ENCODE measurements around the gene STX11.
"Not testable (repeated sequence)": the region's sequence is repeated elsewhere in the genome, so short reads cannot be mapped to it uniquely, and the experiment has no call there.

Gene STX11

GRCh38 chr6:144178323-144178722, 28.0 kb downstream of the STX11 start:
- no peak for DNase-seq

- DNase-seq, result no peak
These were observed 28.9 kb downstream of the STX11 start for GRCh38 chr6:144179237-144179636.

- DNase-seq, result no peak
These were observed 29.5 kb downstream of the STX11 start for GRCh38 chr6:144179828-144180227.

GRCh38 chr6:144180354-144180753, 30.0 kb downstream of the STX11 start:
- DNase-seq, result not testable (repeated sequence)

- DNase-seq, result no peak
These were observed 31.3 kb downstream of the STX11 start for GRCh38 chr6:144181639-144182038.

GRCh38 chr6:144184186-144184585, 33.9 kb downstream of the STX11 start:
- DNase-seq, result not testable (repeated sequence)

- DNase-seq, result no peak
These were observed 35.0 kb downstream of the STX11 start for GRCh38 chr6:144185133-144185836.

GRCh38 chr6:144186817-144187625, 36.7 kb downstream of the STX11 start:
- no peak for DNase-seq

- no peak for DNase-seq
These were observed 39.0 kb downstream of the STX11 start for GRCh38 chr6:144189351-144189750.

- DNase-seq, result no peak
These were observed 39.8 kb downstream of the STX11 start for GRCh38 chr6:144190080-144190479.

GRCh38 chr6:144190593-144190992, 40.3 kb downstream of the STX11 start:
- DNase-seq, result no peak

GRCh38 chr6:144193181-144193580, 42.9 kb downstream of the STX11 start:
- DNase-seq, result no peak

- DNase-seq, result no peak
These were observed 44.0 kb downstream of the STX11 start for GRCh38 chr6:144194293-144194810.

GRCh38 chr6:144195671-144196270, 45.5 kb downstream of the STX11 start:
- no peak for DNase-seq

GRCh38 chr6:144197919-144198318, 47.6 kb downstream of the STX11 start:
- no peak for DNase-seq

- DNase-seq, result no peak
These were observed 52.7 kb downstream of the STX11 start for GRCh38 chr6:144202879-144203468.

- no peak for DNase-seq
These were observed 60.8 kb downstream of the STX11 start for GRCh38 chr6:144211160-144211559.

GRCh38 chr6:144213315-144213714, 63.0 kb downstream of the STX11 start:
- DNase-seq, result no peak

GRCh38 chr6:144214029-144214428, 63.7 kb downstream of the STX11 start:
- DNase-seq, result no peak

- DNase-seq, result no peak
These were observed 64.5 kb downstream of the STX11 start for GRCh38 chr6:144214622-144215401.

GRCh38 chr6:144215402-144215931, 65.2 kb downstream of the STX11 start:
- DNase-seq, result no peak

Data from NCI-H187 treated with DMSO at 0.1 percent for 48 hours (cell line).